ENCODE data around the gene SAMD4B.

The SAMD4B gene

GRCh38 chr19:39352381-39353255 lies 10.4 kb downstream of the SAMD4B start:
- H3K4me3 ChIP-seq (ENCODE audit: control insufficient read depth, low read depth, low read length), result no peak overlapping the region
- no peak for TF ChIP-seq CTCF (conservative IDR thresholded peaks at IDR 0.05; ENCODE audit: control insufficient read depth, insufficient read depth, low read depth, low read length)
- DNase-seq (ENCODE audit: low read depth), result peak; percentile 68

GRCh38 chr19:39355253-39355652 lies 13.0 kb downstream of the SAMD4B start:
- no peak for DNase-seq (ENCODE audit: low read depth)
- H3K4me3 ChIP-seq (ENCODE audit: control insufficient read depth, low read depth, low read length), result no peak overlapping the region
- no peak for TF ChIP-seq CTCF (conservative IDR thresholded peaks at IDR 0.05; ENCODE audit: control insufficient read depth, insufficient read depth, low read depth, low read length)

- no peak for DNase-seq (ENCODE audit: low read depth)
- no peak for TF ChIP-seq CTCF (conservative IDR thresholded peaks at IDR 0.05; ENCODE audit: control insufficient read depth, insufficient read depth, low read depth, low read length)
- H3K4me3 ChIP-seq (ENCODE audit: control insufficient read depth, low read depth, low read length), result no peak overlapping the region
Measured at GRCh38 chr19:39356073-39356472, 13.9 kb downstream of the SAMD4B start.

GRCh38 chr19:39356647-39357046 lies 14.4 kb downstream of the SAMD4B start:
- no peak for DNase-seq (ENCODE audit: low read depth)
- no peak overlapping the region for H3K4me3 ChIP-seq (ENCODE audit: control insufficient read depth, low read depth, low read length)
- TF ChIP-seq CTCF (conservative IDR thresholded peaks at IDR 0.05; ENCODE audit: control insufficient read depth, insufficient read depth, low read depth, low read length), result no peak

- DNase-seq (ENCODE audit: low read depth), result no peak
- TF ChIP-seq CTCF (conservative IDR thresholded peaks at IDR 0.05; ENCODE audit: control insufficient read depth, insufficient read depth, low read depth, low read length), result no peak
- no peak overlapping the region for H3K4me3 ChIP-seq (ENCODE audit: control insufficient read depth, low read depth, low read length)
Measured at GRCh38 chr19:39359026-39359425, 16.8 kb downstream of the SAMD4B start.

GRCh38 chr19:39360599-39360998 lies 18.4 kb downstream of the SAMD4B start:
- no peak for TF ChIP-seq CTCF (conservative IDR thresholded peaks at IDR 0.05; ENCODE audit: control insufficient read depth, insufficient read depth, low read depth, low read length)
- H3K4me3 ChIP-seq (ENCODE audit: control insufficient read depth, low read depth, low read length), result no peak overlapping the region
- DNase-seq (ENCODE audit: low read depth), result no peak
